SK-N-SH treated with all-trans-retinoic acid at 6 μM for 48 hours (cell line): ENCODE measurements around the gene SEMA4D.

Source experiments
- ARNTL ChIP-seq: fragments of 450-650 bp; formaldehyde crosslinking; IDR thresholded peaks from 2 replicates; pipeline ENCODE4 v1.5.0; 2020; ENCODE audit warnings: low read depth, mild to moderate bottlenecking, moderate library complexity, borderline replicate concordance
- BACH2 ChIP-seq: fragments of 250-450 bp; sonication (Bioruptor Pico); IDR thresholded peaks from 2 replicates; pipeline ENCODE4 v1.9.0; 2021; ENCODE audit warnings: mild to moderate bottlenecking, borderline replicate concordance
- CSDC2 ChIP-seq: fragments of 250-450 bp; sonication (Bioruptor Pico); IDR thresholded peaks from 2 replicates; pipeline ENCODE4 v1.5.0; 2020; ENCODE audit warnings: mild to moderate bottlenecking, moderate library complexity
- GLIS3 ChIP-seq: fragments of 250-450 bp; sonication (Bioruptor Pico); IDR thresholded peaks from 2 replicates; pipeline ENCODE4 v1.5.0; 2020; ENCODE audit warnings: mild to moderate bottlenecking, moderate library complexity
- PATZ1 ChIP-seq: fragments of 250-450 bp; sonication (Bioruptor Pico); IDR thresholded peaks from 2 replicates; pipeline ENCODE4 v1.8.0; 2020; ENCODE audit warnings: mild to moderate bottlenecking, moderate library complexity, borderline replicate concordance
- PPARA ChIP-seq: fragments of 250-450 bp; sonication (Bioruptor Pico); IDR thresholded peaks from 2 replicates; pipeline ENCODE4 v1.5.0; 2020; ENCODE audit warnings: mild to moderate bottlenecking, borderline replicate concordance
- RARB ChIP-seq: fragments of 250-450 bp; sonication (Bioruptor Pico); IDR thresholded peaks from 2 replicates; pipeline ENCODE4 v1.8.0; 2021; ENCODE audit warnings: mild to moderate bottlenecking, moderate library complexity
- ZFP3 ChIP-seq: fragments of 250-450 bp; sonication (Bioruptor Pico); IDR thresholded peaks from 2 replicates; pipeline ENCODE4 v1.5.0; 2020; ENCODE audit warnings: mild to moderate bottlenecking, moderate library complexity
- ZNF8 ChIP-seq: fragments of 450-650 bp; formaldehyde crosslinking; IDR thresholded peaks from 2 replicates; pipeline ENCODE4 v1.5.0; 2020; ENCODE audit warnings: mild to moderate bottlenecking, moderate library complexity

- TF ChIP-seq GLIS3 (CRISPR knock-in tag) (no peak), BACH2 (CRISPR knock-in tag) (no peak), ARNTL (CRISPR knock-in tag) (no peak), PPARA (CRISPR knock-in tag) (no peak), PATZ1 (no peak), RARB (CRISPR knock-in tag) (no peak), ZFP3 (CRISPR knock-in tag) (no peak), CSDC2 (CRISPR knock-in tag) (no peak), ZNF8 (CRISPR knock-in tag) (no peak)
These were observed 36.8 kb upstream of the SEMA4D start for GRCh38 chr9:89534515-89535287.
